ENCODE results near the gene OR1C1.
"Not testable (repeated sequence)": the region's sequence is repeated elsewhere in the genome, so short reads cannot be mapped to it uniquely, and the experiment has no call there.

OR1C1 gene, protein sequence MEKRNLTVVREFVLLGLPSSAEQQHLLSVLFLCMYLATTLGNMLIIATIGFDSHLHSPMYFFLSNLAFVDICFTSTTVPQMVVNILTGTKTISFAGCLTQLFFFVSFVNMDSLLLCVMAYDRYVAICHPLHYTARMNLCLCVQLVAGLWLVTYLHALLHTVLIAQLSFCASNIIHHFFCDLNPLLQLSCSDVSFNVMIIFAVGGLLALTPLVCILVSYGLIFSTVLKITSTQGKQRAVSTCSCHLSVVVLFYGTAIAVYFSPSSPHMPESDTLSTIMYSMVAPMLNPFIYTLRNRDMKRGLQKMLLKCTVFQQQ

DNA sequence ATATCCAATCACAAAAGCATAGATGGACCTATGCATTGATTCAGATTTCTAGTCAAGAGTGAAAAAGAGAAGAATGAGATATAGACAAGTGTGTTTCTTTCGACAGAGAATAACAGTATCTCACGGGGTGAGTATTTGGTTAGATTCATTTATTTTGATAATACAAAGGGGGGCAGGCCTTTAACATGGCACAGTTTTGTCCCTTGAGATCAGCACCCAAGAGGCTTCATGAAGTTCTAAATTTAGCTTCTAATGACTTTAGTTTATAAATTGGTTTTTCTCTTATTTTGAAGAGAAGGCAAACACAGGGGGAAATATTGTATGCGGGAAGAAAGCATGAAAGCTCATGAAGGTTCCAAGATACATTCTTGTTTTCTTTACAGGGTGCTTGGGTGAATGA is at the start of gene OR1C1:
TSS of gene OR1C1 (minus strand) at position 101 of the 400 bp plus-strand sequence. CDS start 2,150 bp downstream, outside the sequence.
- no peak for DNase-seq (ENCODE audit: low spot score)

DNA sequence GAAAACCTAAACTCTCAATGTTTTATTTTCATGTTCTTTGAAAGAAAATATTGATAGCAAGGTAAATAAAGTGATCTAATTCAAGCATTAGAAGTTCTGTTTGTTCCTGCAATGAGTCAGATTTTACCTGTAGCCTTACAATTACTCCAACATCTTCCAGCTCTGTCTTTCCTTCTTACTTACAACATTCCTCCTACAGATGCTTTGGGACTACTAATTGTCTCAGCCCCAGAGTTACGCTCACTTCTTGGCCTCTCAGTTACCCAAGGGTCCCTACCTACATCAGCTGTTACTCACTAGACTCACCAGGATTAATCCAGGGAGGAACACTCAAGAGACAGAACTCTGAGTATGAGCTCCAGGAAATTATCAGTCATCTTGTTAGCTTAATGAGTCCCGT is 37.2 kb upstream of the OR1C1 start:
- no peak for DNase-seq (ENCODE audit: low spot score)

- no peak for DNase-seq (ENCODE audit: low spot score)
Measured at GRCh38 chr1:247769603-247770002, 9.2 kb upstream of the OR1C1 start.

DNA sequence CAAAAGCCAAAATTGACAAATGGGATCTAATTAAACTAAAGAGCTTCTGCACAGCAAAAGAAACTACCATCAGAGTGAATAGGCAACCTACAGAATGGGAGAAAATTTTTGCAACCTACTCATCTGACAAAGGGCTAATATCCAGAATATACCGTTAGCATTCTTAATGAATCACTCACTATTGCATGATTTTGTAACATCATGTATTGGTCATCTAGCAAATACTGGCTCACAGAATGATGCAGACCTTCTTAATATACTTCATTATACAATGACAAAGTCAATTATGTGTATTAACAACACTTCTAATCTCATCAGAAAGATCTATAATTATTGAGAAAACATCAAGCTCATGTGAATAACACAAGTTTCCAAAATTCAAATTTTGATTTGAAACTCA is 6.0 kb downstream of the OR1C1 start:
- not testable (repeated sequence) for DNase-seq (ENCODE audit: low spot score)

DNA sequence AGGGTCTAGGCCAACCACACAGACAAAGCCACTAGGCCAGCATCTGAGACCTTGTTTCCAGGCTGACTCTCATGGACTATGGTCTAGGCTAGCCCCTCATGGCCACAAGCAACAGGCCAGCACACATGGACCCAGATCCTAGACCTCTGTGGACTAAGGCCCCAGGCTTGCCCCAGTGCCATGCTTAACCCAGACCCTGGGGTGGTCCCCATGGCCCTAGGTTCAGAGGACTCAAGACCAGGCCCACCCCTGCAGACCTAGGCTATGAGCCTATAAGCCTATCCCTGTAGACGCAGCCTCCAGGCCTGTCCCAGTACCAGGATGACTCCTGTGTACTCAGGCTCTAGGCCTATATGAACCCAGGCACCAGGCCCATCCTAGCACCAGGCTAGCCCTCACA is 10.5 kb downstream of the OR1C1 start:
- no peak for DNase-seq (ENCODE audit: low spot score)

DNA sequence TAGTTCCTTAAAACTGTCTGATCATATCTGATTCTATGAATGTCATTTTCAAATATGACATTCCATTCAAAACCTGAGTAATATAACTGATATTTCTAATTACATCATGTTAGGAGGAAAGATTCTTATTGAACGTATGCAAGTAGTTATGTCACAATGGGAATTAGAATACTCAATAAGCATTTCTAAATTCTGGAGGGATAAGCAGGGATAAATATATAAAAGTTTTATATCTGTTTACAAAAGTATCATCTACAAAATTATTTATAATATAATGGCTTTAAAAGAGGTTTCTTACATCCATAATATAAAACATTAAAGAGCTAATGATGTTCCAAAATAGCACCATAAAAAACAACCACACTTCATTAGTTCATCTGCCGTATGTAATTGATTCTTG is 12.3 kb downstream of the OR1C1 start, which contains the start of gene OR14A2:
TSS of gene OR14A2 (minus strand) at position 101 of the 400 bp plus-strand sequence.
- no peak for DNase-seq (ENCODE audit: low spot score)

DNA sequence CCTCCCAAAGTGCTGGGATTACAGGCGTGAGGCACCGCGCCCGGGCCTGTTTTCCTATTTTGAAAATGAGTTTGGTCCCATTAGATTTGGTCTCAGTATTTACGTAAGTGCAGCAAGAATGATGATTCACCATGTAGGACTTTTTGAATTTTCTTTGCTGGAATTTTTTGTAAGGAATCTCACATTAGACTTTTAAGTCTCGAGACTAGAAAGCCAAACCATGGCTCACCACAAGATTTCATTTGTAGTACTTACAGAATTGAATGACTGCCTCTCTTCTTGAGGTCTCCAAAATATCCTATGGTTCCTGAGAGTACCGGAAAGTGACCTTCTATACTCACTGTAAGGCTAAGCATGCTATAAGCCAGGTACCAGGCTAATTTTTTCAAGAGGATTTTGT is 12.7 kb downstream of the OR1C1 start:
- no peak for DNase-seq (ENCODE audit: low spot score)

- no peak for DNase-seq (ENCODE audit: low spot score)
Measured at GRCh38 chr1:247746391-247746935, 13.9 kb downstream of the OR1C1 start.

GRCh38 chr1:247742215-247742760 is 18.1 kb downstream of the OR1C1 start:
- DNase-seq (ENCODE audit: low spot score): not testable (repeated sequence)

GRCh38 chr1:247741756-247742155 is 18.6 kb downstream of the OR1C1 start:
- DNase-seq (ENCODE audit: low spot score): no peak

GRCh38 chr1:247740721-247741120 is 19.6 kb downstream of the OR1C1 start:
- DNase-seq (ENCODE audit: low spot score): no peak

DNA sequence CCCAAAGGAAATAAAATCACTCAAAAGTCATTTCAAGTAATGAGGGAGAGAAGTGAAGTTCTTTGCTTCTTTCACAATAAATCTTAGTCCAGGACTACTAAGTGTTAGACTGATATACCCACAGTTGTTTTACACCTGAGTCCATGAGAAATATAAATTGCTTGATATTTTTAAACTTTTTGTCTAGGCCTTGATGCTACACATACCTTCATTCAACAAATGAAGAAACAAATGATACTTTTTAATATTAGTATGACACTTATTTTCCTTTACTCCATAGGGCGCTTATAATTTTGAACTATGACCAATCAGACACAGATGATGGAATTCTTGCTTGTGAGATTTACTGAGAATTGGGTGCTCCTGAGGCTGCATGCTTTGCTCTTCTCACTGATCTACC is 22.0 kb downstream of the OR1C1 start, which contains the start of gene OR14K1:
TSS of gene OR14K1 (plus strand) at position 301 of the 400 bp plus-strand sequence. CDS start at position 301, 0 bp downstream.
- DNase-seq (ENCODE audit: low spot score): no peak

- DNase-seq (ENCODE audit: low spot score): no peak
Measured at GRCh38 chr1:247721222-247721621, 39.1 kb downstream of the OR1C1 start.

- DNase-seq (ENCODE audit: low spot score): no peak
Measured at GRCh38 chr1:247716546-247716945, 43.8 kb downstream of the OR1C1 start, which contains the start of gene OR6F1. Gene OR6F1, minus strand, starts transcription at chr1:247716646. Its CDS starts 3,891 bp downstream, at chr1:247712755.

- no peak for DNase-seq (ENCODE audit: low spot score)
Measured at GRCh38 chr1:247713753-247714152, 46.6 kb downstream of the OR1C1 start.

- DNase-seq (ENCODE audit: low spot score): not testable (repeated sequence)
Measured at GRCh38 chr1:247710681-247711080, 49.7 kb downstream of the OR1C1 start.
